Epithelial cell of esophagus (primary cell): ENCODE data around the gene XRCC6.
"Not testable (repeated sequence)": the region's sequence is repeated elsewhere in the genome, so short reads cannot be mapped to it uniquely, and the experiment has no call there.

ENCODE experiments used
- DNase-seq: peaks from one replicate; pipeline ENCODE4 v3.0.0; 2010; ENCODE audit warnings: low read depth
- H3K4me3 ChIP-seq: 2 replicates; pipeline ENCODE4 v1.5.1; 2011; ENCODE audit warnings: mild to moderate bottlenecking, low read length, control low read depth
- TF ChIP-seq, protein P1 (sequence below): IDR thresholded peaks from 2 replicates; pipeline ENCODE4 v1.5.1; 2011; ENCODE audit warnings: low read depth, mild to moderate bottlenecking, low read length, control low read depth, inconsistent platforms; ENCODE audit not compliant: insufficient read depth; ENCODE audit errors: missing control alignments

Gene XRCC6

DNA sequence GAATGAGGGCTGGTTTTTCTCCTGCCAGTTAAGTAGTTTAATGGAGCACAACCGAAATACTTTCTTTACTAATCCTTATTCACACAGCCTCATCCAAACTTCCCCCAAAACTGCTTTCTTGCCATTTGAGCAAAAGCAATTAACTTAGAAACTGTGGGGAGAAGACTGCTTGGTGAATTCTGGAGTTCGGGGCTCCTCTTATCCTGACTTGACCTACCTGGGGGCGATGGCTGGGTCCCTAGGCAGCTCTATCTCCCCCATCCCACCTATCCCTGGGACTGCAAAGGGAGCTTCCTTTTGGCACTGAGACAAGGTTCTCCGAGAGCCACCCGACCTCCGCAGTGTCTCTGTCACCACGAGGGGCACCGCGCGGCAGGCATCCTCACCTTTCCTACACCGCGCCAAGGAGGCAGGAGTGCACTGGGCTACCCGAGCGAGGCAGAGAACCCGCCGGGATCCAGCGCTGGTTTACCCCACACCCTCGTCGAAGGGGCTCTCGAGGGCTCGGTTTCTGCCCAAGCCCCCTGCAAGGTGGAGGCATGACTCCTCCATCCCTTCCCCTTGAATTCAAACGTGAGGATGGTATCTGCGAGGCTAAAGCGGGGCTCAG is 1.0 kb upstream of the XRCC6 start:
- TF ChIP-seq, protein P1, sequence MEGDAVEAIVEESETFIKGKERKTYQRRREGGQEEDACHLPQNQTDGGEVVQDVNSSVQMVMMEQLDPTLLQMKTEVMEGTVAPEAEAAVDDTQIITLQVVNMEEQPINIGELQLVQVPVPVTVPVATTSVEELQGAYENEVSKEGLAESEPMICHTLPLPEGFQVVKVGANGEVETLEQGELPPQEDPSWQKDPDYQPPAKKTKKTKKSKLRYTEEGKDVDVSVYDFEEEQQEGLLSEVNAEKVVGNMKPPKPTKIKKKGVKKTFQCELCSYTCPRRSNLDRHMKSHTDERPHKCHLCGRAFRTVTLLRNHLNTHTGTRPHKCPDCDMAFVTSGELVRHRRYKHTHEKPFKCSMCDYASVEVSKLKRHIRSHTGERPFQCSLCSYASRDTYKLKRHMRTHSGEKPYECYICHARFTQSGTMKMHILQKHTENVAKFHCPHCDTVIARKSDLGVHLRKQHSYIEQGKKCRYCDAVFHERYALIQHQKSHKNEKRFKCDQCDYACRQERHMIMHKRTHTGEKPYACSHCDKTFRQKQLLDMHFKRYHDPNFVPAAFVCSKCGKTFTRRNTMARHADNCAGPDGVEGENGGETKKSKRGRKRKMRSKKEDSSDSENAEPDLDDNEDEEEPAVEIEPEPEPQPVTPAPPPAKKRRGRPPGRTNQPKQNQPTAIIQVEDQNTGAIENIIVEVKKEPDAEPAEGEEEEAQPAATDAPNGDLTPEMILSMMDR: no peak
- H3K4me3 ChIP-seq: peak overlapping the region; percentile 97
- peak; percentile 28 for DNase-seq

DNA sequence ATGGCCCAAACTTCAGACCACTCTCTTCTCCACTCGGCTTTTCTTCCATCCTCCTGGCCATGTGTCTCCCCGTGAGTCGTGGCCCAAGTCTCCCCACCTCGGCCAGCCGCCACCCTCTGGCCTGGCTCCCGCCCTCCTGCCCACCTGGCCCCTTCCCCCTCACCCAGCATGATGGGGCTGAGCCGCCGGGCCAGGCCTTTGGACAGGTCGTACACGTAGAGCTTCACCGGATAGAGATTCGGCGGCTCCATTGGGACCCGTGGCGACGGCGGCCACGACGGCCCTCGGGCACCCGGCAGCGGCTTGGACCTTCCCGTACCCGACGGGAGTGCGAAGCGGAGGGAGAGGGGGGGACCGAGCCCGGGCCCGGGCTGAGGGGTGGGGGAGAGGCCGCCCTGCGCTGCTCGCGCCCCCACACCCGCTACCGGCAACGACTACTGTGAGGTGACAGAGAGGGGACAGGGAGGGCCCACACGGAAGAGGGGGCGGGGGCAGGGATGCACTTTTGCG is 451 bp upstream of the XRCC6 start, which contains the start of gene DESI1:
TSS of gene DESI1 (minus strand) at position 455 of the 510 bp plus-strand sequence. CDS start at position 251, 204 bp downstream.
- TF ChIP-seq, protein P1: no peak
- peak within 1 kb of the TSS; percentile 97 for H3K4me3 ChIP-seq
- peak; percentile 22 for DNase-seq

DNA sequence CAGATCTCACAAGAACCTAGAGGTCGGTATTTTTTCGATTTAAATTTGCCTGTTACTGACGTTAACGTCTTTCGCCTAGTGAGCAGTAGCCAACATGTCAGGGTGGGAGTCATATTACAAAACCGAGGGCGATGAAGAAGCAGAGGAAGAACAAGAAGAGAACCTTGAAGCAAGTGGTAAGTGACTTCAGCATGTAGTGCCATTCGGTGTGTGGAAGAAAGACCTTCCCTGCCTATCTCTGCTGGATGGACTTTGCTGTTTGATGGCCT is 750 bp downstream of the XRCC6 start:
- no peak for DNase-seq
- TF ChIP-seq, protein P1: no peak
- peak overlapping the region; percentile 97 for H3K4me3 ChIP-seq

DNA sequence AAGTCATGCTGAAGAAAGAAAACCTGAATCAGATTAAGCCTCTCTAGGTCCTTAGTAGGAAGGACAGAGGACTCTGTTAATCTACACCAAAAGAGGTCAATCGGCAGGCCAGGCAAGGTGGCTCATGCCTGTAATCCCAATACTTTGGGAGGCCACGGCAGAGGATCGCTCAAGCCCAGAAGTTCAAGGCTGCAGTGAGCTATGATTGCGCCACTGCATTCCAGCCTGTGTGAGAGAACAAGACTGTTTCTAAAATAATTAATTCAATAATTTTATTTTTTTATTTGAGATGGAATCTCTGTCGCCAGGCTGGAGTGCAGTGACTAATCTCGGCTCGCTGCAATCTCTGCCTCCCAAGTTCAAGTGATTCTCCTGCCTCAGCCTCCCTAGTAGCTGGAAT is 4.5 kb downstream of the XRCC6 start:
- TF ChIP-seq, protein P1: no peak
- H3K4me3 ChIP-seq: no peak overlapping the region
- DNase-seq: no peak

DNA sequence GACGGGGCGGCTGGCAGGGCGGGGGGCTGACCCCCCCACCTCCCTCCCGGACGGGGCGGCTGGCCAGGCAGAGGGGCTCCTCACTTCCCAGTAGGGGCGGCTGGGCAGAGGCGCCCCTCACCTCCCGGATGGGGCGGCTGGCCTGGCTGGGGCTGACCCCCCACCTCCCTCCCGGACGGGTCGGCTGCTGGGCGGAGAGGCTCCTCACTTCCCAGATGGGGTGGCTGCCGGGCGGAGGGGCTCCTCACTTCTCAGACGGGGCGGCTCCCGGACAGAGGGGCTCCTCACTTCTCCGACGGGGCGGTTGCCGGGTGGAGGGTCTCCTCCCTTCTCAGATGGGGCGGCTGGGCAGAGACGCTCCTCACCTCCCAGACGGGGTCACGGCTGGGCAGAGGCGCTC is 10.0 kb downstream of the XRCC6 start:
- not testable (repeated sequence) for DNase-seq, H3K4me3 ChIP-seq

DNA sequence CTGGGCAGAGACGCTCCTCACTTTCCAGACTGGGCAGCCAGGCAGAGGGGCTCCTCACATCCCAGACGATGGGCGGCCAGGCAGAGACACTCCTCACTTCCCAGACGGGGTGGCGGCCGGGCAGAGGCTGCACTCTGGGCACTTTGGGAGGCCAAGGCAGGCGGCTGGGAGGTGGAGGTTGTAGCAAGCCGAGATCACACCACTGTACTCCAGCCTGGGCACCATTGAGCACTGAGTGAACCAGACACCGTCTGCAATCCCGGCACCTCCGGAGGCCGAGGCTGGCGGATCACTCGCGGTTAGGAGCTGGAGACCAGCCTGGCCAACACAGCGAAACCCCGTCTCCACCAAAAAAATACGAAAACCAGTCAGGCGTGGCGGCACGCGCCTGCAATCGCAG is 10.5 kb downstream of the XRCC6 start:
- H3K4me3 ChIP-seq, DNase-seq: not testable (repeated sequence)

DNA sequence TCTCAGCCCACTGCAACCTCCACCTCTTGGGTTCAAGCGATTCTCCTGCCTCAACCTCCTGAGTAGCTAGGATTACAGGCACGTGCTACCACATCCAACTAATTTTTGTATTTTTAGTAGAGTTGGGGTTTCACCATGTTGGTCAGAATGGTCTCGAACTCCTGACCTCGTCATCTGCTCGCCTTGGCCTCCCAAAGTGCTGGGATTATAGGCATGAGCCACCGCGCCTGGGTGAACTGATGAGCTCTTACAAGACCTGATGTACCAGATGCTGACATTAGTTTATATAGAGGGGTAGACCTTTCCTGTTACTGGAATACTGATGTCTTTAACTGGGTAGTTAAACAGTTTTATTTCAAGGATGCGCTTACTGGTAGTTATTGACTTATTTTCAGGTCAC is 13.5 kb downstream of the XRCC6 start:
- not testable (repeated sequence) for H3K4me3 ChIP-seq, DNase-seq

DNA sequence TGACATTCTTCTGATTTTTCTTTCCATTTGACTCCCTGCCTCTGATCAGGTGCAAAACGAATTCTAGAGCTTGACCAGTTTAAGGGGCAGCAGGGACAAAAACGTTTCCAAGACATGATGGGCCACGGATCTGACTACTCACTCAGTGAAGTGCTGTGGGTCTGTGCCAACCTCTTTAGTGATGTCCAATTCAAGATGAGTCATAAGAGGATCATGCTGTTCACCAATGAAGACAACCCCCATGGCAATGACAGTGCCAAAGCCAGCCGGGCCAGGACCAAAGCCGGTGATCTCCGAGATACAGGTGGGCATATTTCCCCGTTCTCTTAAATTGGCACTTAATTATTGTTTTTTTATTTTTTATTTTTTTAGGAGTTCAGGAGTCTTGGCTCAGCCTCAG is 15.4 kb downstream of the XRCC6 start:
- H3K4me3 ChIP-seq: no peak overlapping the region
- TF ChIP-seq, protein P1: no peak
- DNase-seq: peak; percentile 28

DNA sequence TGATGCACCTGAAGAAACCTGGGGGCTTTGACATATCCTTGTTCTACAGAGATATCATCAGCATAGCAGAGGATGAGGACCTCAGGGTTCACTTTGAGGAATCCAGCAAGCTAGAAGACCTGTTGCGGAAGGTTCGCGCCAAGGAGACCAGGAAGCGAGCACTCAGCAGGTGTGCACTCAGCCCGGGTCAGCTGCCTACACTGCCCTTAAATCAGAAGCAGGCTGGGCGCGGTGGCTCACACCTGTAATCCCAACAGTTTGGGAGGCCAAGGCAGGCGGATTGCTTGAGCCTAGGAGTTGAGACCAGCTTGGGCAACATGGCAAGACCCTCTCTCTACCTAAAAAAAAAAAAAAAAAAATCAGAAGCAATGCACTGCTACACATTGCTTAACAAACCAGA is 16.5 kb downstream of the XRCC6 start:
- DNase-seq, H3K4me3 ChIP-seq: not testable (repeated sequence)
